Coronary artery (tissue), 2 donors: ENCODE measurements around the gene SPON2.

Experiments used
- DNase-seq: peaks from one replicate; pipeline ENCODE4 v3.0.0-alpha.2; 2017; ENCODE audit warnings: low spot score
- H3K27ac ChIP-seq, 2 donors: fragments of 200-600 bp; sonication (generic); one replicate each; pipeline ENCODE4 v1.5.1; 2016 to 2019
- H3K4me3 ChIP-seq: fragments of 200-600 bp; sonication (generic); 2 replicates; pipeline ENCODE4 v1.5.1; 2016; ENCODE audit warnings: mild to moderate bottlenecking, moderate library complexity
- TF ChIP-seq, protein P1 (sequence below): fragments of 200-600 bp; sonication (generic); IDR thresholded peaks from one replicate; pipeline ENCODE4 v1.5.1; 2019; ENCODE audit warnings: antibody characterized with exemption

SPON2 gene

DNA sequence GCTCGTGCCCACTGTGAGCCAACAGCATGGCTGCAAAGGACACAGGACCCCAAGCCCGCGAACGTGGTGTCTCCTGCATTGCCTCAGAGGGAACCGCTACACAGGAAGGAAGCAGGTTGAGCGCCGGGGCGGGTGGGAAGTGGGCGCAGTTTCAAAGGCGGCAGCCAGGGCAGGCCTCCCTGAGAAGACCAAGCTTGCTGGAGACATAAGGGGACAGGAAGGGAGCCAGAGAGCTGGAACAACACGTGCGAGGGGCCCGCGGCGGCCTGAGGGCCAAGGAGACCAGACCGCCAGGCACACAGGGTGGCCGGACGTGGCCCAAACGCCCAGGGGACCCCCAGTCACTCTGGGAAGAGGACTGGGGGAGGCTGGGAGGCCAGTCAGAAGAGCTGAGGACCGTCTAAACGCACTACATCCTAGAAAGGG is 44.5 kb upstream of the SPON2 start:
- Histone ChIP-seq H3K27ac (no peak overlapping the region), H3K4me3 (no peak overlapping the region)
- DNase-seq: no peak
- TF ChIP-seq, protein P1, sequence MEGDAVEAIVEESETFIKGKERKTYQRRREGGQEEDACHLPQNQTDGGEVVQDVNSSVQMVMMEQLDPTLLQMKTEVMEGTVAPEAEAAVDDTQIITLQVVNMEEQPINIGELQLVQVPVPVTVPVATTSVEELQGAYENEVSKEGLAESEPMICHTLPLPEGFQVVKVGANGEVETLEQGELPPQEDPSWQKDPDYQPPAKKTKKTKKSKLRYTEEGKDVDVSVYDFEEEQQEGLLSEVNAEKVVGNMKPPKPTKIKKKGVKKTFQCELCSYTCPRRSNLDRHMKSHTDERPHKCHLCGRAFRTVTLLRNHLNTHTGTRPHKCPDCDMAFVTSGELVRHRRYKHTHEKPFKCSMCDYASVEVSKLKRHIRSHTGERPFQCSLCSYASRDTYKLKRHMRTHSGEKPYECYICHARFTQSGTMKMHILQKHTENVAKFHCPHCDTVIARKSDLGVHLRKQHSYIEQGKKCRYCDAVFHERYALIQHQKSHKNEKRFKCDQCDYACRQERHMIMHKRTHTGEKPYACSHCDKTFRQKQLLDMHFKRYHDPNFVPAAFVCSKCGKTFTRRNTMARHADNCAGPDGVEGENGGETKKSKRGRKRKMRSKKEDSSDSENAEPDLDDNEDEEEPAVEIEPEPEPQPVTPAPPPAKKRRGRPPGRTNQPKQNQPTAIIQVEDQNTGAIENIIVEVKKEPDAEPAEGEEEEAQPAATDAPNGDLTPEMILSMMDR: no peak

GRCh38 chr4:1216076-1216614 is 43.8 kb upstream of the SPON2 start:
- DNase-seq: no peak
- TF ChIP-seq, protein P1: no peak
- no peak overlapping the region for H3K27ac ChIP-seq
- no peak overlapping the region for H3K4me3 ChIP-seq

DNA sequence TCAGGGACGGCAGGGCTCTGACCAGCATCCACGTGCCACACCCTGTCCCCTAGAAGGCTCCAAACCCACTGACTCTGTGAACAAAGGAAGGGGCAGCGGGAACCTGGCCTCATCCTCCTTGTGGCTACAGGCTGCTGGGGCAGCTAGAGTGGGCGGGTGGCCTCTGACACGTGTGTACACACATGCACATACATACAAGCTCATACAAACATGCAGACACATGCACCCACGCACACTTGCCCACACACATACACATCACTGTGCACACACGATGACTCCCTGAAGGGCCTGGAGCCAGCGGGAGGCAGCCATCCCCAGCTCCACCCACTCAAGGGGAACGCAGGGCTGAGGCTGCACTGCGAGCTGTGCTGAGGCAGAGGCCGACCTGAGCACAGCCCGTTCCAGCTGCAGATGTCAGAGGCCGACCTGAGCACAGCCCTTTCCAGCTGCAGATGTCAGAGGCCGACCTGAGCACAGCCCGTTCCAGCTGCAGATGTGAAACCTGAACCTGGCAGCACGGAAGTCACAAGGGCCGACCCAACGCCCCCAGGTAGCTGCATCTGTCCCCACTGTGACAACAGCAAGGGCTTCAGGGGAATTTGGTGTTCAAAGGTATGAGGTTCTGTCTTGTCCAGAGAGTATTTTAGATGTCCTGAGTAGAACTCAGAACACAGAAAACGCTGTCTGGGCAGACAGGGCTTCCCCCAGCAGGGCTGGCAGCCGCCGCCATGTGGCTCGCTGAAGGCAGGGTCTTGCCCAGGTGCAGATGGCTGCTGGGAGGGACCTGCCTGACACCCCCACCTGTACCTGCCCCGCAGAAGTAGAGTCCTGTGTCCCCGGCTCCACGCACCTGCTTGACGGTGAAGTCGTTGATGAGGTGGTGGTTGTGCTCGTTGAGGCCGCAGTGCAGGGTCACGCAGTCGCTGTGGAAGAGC is 43.0 kb upstream of the SPON2 start:
- DNase-seq: no peak
- Histone ChIP-seq H3K27ac (no peak overlapping the region), H3K4me3 (no peak overlapping the region)
- TF ChIP-seq, protein P1: no peak

DNA sequence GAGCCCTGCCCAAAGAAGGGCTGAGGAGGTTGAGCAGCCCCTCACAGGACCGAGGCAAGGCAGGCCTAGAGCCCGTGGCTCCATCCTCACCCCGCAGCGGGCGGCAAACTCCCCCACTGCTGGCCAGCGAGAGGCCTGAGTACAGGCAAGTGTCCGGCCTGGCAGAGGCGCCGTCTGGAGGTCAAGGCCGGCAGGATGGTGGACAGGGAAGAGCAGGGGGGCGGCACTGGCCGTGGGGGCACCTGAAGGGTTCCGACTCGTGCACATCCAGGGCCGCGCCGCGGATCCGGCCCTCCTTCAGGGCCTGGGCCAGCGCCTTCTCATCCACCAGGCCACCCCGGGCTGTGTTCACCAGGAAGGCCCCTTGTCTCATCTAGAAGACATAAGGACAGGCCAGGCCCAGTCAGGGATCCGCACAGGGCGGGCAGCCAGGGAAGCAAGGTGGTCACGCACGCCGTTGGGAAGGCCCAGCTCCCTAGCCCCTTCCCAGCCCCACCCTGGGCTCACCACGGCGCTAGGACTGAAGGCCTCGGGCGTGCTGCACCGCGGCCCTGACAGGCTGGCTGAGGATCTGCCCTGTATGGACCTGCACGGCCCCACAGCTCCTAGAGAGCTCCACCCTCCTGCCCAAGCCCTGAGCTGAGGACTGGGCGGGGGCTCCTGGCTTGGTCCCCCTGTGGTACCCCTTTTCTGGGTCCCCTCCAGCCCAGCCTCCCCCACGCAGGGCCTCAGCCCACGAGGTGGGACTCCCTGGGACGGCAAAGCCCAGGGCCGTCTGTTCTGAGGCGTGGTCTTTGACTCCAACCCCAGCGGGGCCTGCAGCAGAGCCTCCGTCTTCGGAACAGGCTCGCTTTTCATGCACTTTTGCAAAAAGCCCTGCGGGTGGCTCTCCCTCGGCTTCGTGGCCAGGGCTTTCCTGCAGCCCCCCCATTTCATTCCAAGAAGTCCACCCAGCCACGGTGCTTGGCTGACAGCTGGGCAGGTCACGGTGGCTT is 42.0 kb upstream of the SPON2 start:
- no peak overlapping the region for H3K4me3 ChIP-seq
- DNase-seq: no peak
- no peak overlapping the region for H3K27ac ChIP-seq
- TF ChIP-seq, protein P1: no peak

DNA sequence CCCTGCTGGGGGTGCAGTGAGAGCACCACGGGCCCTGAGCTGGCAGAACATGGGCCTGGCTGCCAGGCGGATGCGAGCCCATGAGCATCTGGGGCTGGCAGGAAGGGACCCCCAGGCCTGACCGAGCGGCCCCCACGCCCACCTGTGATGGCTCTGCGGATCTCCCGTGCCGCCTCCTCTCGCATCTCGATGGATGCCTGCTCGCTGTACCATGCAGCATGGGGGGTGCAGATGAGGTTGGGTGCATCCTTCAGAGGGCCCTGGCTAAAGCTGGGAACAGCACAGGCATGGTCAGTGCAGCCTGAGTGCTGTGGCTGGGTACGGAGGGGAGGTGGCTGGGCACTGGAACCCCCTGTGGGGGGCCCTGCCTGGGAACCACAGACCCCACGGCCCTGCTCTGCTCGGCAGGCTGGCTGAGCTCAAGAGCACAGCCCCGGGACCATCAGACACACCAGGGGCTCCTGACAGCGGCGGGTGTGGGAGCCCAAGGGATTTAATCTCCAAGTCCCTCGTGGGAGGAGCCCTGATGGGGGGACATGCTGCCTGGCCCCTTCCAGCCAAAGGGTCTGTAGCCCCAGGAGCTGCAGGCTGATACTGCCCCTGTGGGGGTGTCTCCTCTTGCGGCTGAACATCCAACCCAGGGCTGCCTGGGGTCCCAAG is 41.1 kb upstream of the SPON2 start:
- TF ChIP-seq, protein P1: no peak
- no peak for DNase-seq
- Histone ChIP-seq H3K4me3 (no peak overlapping the region), H3K27ac (peak overlapping the region in 1 of 2 donors; percentile 81)

DNA sequence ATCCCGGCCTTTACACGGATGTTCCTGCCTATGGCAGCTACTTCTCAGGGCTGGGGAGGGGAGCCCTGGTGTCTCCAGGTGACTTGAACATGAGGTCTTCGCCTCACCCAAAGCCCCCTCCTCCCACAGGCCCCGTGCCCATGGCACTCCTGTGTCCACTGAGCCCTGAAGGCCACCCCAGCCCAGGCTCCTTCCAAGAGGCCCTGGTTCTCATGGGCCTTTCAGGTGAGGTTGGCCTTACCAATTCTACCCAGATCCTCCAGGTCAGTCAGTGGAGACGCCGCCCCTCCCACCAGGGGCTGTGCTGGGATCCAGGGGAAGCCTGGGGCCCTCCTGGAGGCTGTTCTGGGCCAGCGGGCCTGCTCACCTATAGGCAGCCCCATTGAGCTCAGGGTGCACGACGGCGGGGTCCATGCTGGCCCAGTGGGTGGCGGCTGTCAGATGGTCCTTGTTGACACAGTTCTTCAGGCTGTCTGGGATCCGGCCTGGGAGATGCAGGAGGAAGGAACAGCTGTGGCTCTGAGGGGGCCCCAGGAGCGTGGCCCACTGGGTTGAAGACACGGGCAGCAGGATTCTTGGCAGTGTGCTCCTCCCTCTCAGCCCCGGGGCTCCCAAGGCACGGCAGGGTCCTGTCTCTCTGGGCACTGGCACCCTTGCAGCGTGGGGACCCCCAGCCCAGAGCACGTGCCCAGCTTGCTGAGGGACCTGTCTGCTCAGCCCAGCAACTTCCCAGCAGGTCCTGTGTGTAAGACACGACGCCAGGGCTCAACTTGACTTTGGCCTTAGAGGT is 40.4 kb upstream of the SPON2 start:
- no peak overlapping the region for H3K4me3 ChIP-seq
- no peak for DNase-seq
- peak overlapping the region; percentile 43 to 81 for H3K27ac ChIP-seq
- TF ChIP-seq, protein P1: no peak
